Esophagus (tissue), 2 donors: Measurements from ENCODE around the gene BRME1. TPM values are rescaled to one million over a fixed set of nuclear protein-coding genes. Genes with fewer than 3 reads are reported as not detected.
"Not testable (repeated sequence)": the region's sequence is repeated elsewhere in the genome, so short reads cannot be mapped to it uniquely, and the experiment has no call there.

Experiments used
- H3K27ac ChIP-seq, 2 donors: one replicate each; pipeline ENCODE4 v1.5.1; 2013; ENCODE audit warnings: low read depth in 2 of 2, mild to moderate bottlenecking in 2 of 2, inconsistent platforms in 1 of 2, low read length in 1 of 2, moderate library complexity in 1 of 2
- H3K27me3 ChIP-seq, 2 donors: one replicate each; pipeline ENCODE4 v1.6.1; 2013; ENCODE audit warnings: low read length in 2 of 2, control low read depth in 1 of 2, mild to moderate bottlenecking in 1 of 2; ENCODE audit not compliant: insufficient read depth in 2 of 2, control insufficient read depth in 1 of 2
- H3K36me3 ChIP-seq, 2 donors: one replicate each; pipeline ENCODE4 v1.6.1; 2013; ENCODE audit warnings: low read length in 1 of 2; ENCODE audit not compliant: control insufficient read depth in 2 of 2, insufficient read depth in 2 of 2
- H3K4me1 ChIP-seq, 2 donors: one replicate each; pipeline ENCODE4 v1.6.1; 2013; ENCODE audit warnings: low read length in 1 of 2; ENCODE audit not compliant: control insufficient read depth in 2 of 2, insufficient read depth in 2 of 2
- H3K4me3 ChIP-seq, 2 donors: one replicate each; pipeline ENCODE4 v1.5.1; 2013; ENCODE audit warnings: low read length in 2 of 2, mild to moderate bottlenecking in 2 of 2, low read depth in 1 of 2, moderate library complexity in 1 of 2
- H3K9me3 ChIP-seq, 2 donors: one replicate each; pipeline ENCODE4 v1.6.1; 2013; ENCODE audit warnings: mild to moderate bottlenecking in 2 of 2, low read depth in 1 of 2, low read length in 1 of 2, moderate library complexity in 1 of 2; ENCODE audit not compliant: control insufficient read depth in 2 of 2, insufficient read depth in 1 of 2
- WGBS, 2 donors: extraction: QIAGEN DNeasy Blood & Tissue Kit; methylation state at CpG; one replicate each; pipeline ENCODE4 v1.1.7; 2013; 5-methylcytosine and 5-hydroxymethylcytosine counted together
- polyA plus RNA-seq, 2 donors: library from polyadenylated mRNA; stranded (reverse); fragments of 200-250 nt; gene quantifications; one replicate each; pipeline ENCODE4 v1.2.3, GENCODE V29; 2013
- donor health status: healthy with polysubstance abuse.
- donor health status: Bipolar disorder and iron deficiency.

BRME1 gene
- polyA plus RNA-seq, 2 donors: 7.5 to 13.0 TPM

DNA sequence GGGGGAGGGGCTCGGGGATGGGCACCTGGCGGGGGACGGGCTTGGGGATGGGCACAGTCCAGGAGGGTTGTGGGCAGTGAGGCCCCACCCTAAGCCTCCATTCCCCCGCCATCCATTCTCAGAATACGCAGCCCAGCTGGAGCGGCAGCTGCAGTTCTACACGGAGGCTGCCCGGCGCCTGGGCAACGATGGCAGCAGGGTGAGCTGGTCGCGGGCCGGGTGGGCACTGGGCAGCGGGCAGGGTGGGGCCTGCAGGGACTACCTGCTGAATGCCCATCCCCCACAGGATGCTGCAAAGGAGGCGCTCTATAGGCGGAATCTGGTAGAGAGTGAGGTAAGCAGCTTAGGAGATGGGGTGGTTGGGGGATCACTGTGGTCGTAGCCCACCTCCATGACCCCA lies 24.0 kb upstream of the BRME1 start:
- Histone ChIP-seq H3K36me3 (peaks cover 12 to 34% of the 10 kb centered on the region in 2 donors), H3K4me3 (no peak overlapping the region), H3K27ac (no peak overlapping the region), H3K27me3 (no peaks in the 10 kb centered on the region), H3K9me3 (peaks cover 0 to 5% of the 10 kb centered on the region in 2 donors), H3K4me1 (peaks cover 0 to 4% of the 10 kb centered on the region in 2 donors)
- 86 to 87% methylated on average over 11 to 17 of the region's 17 CpGs for WGBS, 2 donors

DNA sequence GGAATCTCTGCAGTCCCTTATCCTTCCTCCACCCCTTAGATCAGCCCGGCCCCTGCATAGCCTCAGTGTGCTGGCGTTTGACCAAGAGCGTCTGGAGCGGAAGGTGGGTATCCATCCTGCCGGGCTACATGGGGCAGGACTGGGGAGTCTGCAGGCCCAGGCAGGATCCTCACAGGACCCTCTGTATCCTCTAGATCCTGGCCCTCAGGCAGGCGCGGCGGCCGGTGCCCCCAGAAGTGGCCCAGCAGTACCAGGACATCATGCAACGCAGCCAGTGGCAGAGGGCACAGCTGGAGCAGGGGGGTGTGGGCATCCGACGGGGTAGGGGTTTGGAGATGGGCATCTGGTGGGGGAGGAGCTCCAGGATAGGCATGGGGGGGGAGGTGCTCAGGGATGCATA lies 23.4 kb upstream of the BRME1 start:
- WGBS, 2 donors: 82 to 83% methylated on average over 12 of the region's 12 CpGs
- peaks cover 0 to 3% of the 10 kb centered on the region in 2 donors for H3K4me1 ChIP-seq
- no peak overlapping the region for H3K27ac ChIP-seq
- H3K4me3 ChIP-seq: no peak overlapping the region
- no peaks in the 10 kb centered on the region for H3K27me3 ChIP-seq
- peaks cover 14 to 34% of the 10 kb centered on the region in 2 donors for H3K36me3 ChIP-seq
- no peaks in the 10 kb centered on the region for H3K9me3 ChIP-seq

DNA sequence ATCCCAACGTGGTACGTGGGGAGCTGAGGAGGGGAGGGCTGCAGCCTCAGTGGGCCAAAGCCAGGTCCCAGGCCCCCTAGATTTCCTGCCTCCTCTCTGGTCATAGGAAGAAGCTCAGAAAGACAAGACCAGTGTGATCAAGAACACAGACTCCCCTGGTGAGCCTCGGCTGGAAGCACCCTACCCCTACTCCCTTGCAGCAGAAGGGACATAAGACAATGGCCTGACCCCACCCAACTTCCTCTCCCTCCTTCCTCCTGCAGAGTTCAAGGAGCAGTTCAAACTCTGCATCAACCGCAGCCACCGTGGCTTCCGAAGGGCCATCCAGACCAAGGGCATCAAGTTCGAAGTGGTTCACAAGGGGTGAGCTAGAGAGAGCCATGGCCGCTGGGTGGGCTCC lies 20.8 kb upstream of the BRME1 start:
- Histone ChIP-seq H3K27ac (no peak overlapping the region), H3K36me3 (peaks cover 14 to 53% of the 10 kb centered on the region in 2 donors)
- 78 to 81% methylated on average over 8 of the region's 8 CpGs for WGBS, 2 donors

DNA sequence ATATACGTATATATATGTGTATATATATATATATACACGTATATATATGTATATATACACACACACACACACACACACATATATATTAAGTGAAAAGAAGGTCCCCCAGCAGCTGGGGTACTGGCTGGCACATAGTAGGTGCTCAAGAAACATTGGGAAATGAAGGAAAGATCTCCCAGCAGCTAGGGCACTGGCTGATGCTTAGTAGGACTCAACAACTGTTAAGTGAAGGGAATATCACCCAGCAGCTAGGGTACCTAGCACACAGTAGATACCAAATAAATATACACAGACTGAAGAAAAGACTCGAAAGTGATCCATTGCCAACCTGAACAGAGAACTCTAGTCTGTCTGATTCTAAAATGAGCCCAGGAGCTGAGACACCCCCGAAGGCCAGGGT lies 20.1 kb upstream of the BRME1 start:
- Histone ChIP-seq H3K27me3 (no peaks in the 10 kb centered on the region), H3K27ac (no peak overlapping the region), H3K4me1 (no peaks in the 10 kb centered on the region), H3K9me3 (peaks cover 0 to 1% of the 10 kb centered on the region in 2 donors), H3K36me3 (peaks cover 15 to 55% of the 10 kb centered on the region in 2 donors), H3K4me3 (no peak overlapping the region)
- WGBS, 2 donors: 86 to 94% methylated on average over 4 of the region's 4 CpGs

More for the DNA sequence above, 20.8 kb upstream of the BRME1 start:
- Histone ChIP-seq H3K4me3 (no peak overlapping the region), H3K9me3 (no peaks in the 10 kb centered on the region), H3K27me3 (no peaks in the 10 kb centered on the region), H3K4me1 (no peaks in the 10 kb centered on the region)

DNA sequence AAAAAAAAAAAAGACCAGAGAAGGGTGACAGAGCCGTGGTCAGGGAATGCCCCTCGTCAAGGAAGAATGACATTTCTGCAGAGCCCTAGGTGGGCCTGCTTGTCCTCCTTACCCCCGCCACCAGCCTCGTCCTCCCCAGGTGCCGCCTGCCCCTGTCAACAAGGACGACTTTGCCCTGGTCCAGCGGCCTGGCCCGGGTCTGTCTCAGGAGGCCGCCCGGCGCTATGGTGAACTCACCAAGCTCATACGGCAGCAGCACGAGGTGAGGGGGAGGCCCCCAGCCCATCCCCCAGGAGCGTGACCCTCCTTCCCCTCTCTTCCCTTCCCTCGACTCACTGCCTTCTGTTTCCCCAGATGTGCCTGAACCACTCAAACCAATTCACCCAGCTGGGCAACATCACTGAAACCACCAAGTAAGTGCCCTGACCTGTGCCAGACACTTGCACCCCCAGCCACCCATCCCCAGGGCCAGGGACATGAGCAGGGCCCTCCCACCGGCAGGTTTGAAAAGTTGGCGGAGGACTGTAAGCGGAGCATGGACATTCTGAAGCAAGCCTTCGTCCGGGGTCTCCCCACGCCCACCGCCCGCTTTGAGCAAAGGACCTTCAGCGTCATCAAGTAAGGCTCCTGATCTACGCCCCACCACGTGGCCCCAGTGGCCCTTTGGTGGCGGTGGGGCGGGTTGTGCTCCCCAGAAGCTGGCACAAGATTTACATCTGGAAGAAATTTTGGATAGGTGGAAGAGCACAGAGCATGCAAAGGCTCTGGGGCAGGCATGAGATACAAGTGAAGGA lies 17.5 kb upstream of the BRME1 start:
- no peaks in the 10 kb centered on the region for H3K27me3 ChIP-seq
- H3K9me3 ChIP-seq: peaks cover 0 to 6% of the 10 kb centered on the region in 2 donors
- H3K4me3 ChIP-seq: no peak overlapping the region
- WGBS, 2 donors: 94 to 97% methylated on average over 26 to 28 of the region's 28 CpGs
- peaks cover 21 to 61% of the 10 kb centered on the region in 2 donors for H3K36me3 ChIP-seq
- no peaks in the 10 kb centered on the region for H3K4me1 ChIP-seq
- no peak overlapping the region for H3K27ac ChIP-seq

DNA sequence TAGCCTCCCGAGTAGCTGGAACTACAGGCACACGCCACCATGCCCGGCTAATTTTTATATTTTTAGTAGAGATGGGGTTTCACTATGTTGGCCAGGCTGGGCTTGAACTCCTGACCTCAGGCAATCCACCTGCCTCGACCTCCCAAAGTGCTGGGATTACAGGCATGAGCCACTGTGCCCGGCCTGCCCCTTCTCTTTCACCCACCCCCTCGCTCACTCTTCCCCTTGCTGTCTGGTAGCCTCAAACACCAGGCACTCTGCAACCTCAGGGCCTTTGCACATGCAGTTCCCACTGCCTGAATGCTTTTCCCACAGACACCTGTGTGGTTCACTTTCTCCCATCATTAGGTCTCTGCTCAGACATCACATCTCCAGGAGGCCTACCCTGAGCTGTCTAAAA lies 16.2 kb upstream of the BRME1 start:
- H3K27me3 ChIP-seq, H3K27ac ChIP-seq, H3K4me3 ChIP-seq, H3K4me1 ChIP-seq, H3K9me3 ChIP-seq: not testable (repeated sequence)
- 94 to 99% methylated on average over 6 of the region's 6 CpGs for WGBS, 2 donors
- H3K36me3 ChIP-seq: peaks cover 21 to 58% of the 10 kb centered on the region in 2 donors

DNA sequence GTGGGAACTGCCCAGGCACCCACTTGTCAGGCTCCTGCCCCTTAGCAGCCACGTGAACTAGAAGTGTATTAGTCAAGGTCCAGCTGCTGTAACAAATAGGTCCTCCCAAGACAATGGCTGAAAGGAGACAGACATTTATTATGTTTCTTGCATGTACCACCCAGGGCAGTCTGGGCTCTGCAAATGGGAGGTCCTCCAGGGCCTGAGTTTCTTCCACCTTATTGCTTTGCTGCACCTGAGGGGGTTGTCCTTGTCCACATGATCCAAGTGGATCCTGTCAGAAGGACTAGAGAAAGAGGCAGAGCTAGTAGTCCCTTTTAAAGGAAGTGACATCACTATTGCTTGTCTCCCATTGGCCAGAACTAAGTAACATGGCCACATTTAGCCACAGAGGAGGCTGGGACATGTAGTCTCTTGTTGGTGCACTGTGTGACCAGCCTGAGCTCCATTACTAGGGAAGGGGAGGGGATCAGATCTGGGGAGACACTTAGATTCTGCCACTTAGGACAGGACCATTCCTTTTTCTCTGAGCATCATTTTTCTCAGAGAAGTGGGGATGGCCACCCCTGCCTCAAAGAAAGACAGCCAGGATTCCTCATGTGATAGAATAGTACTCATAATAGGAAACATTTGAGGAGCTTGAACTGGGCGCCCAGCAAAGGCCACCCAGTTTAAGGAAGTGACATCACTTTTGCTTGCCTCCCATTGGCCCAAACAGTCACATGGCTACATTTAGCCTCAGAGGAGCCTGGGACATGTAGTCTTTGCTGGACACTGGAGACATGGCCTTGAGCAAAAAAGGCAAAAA lies 15.2 kb upstream of the BRME1 start:
- Histone ChIP-seq H3K9me3 (peaks cover 0 to 6% of the 10 kb centered on the region in 2 donors), H3K27me3 (no peaks in the 10 kb centered on the region), H3K36me3 (peaks cover 15 to 48% of the 10 kb centered on the region in 2 donors), H3K4me3 (no peak overlapping the region), H3K27ac (no peak overlapping the region), H3K4me1 (no peaks in the 10 kb centered on the region)
- WGBS, 2 donors: 89 to 93% methylated on average over 2 of the region's 2 CpGs

DNA sequence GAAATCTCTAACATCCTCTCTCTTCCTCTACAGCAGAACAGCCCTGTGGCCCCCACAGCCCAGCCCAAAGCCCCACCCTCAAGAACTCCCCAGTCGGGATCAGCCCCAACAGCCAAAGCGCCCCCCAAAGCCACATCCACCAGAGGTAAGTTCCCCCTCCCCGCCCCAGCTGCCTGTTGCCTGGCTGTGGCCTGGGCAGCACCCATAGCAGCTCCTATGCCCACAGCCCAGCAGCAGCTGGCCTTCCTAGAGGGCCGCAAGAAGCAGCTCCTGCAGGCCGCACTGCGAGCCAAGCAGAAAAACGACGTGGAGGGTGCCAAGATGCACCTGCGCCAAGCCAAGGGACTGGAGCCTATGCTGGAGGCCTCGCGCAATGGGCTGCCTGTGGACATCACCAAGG lies 14.6 kb upstream of the BRME1 start:
- Histone ChIP-seq H3K9me3 (peaks cover 0 to 6% of the 10 kb centered on the region in 2 donors), H3K36me3 (peaks cover 15 to 54% of the 10 kb centered on the region in 2 donors), H3K4me3 (no peak overlapping the region), H3K4me1 (no peaks in the 10 kb centered on the region), H3K27ac (no peak overlapping the region), H3K27me3 (no peaks in the 10 kb centered on the region)
- 98 to 100% methylated on average over 11 of the region's 11 CpGs for WGBS, 2 donors

DNA sequence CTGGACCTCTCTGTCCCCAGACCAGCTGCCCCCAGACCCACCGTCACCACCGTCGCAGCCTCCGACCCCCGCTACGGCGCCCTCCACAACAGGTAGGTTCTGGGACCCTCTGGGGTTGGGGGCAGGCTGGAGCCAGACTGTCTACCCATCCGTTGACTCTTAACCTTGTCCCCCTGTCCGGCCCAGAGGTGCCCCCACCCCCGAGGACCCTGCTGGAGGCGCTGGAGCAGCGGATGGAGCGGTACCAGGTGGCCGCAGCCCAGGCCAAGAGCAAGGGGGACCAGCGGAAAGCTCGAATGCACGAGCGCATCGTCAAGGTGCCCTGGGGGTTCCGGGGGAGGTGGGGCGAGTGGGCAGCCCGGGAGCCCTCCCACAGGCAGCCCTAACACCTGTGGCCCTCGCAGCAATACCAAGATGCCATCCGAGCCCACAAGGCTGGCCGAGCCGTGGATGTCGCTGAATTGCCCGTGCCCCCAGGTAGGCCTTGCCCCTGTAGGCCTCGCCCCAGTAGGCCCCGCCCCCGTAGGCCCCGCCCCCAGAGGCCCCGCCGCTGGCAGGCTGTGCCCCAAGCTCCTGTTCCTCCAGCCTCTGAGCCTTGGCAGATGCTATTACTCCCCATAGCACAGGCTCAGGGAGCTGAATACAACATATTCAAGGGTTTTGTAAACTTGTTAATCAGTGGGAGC lies 13.0 kb upstream of the BRME1 start:
- no peaks in the 10 kb centered on the region for H3K4me1 ChIP-seq
- H3K27ac ChIP-seq: no peak overlapping the region
- no peaks in the 10 kb centered on the region for H3K27me3 ChIP-seq
- H3K9me3 ChIP-seq: peaks cover 0 to 6% of the 10 kb centered on the region in 2 donors
- WGBS, 2 donors: 91% methylated on average over 33 to 34 of the region's 34 CpGs
- H3K4me3 ChIP-seq: no peak overlapping the region
- H3K36me3 ChIP-seq: peaks cover 12 to 54% of the 10 kb centered on the region in 2 donors
